NB4 (cell line): ENCODE results near the gene RFTN1.

Experiments
- DNase-seq: peaks from one replicate; pipeline ENCODE4 v3.0.0; 2010; ENCODE audit warnings: low read depth
- H3K4me3 ChIP-seq: one replicate; pipeline ENCODE4 v1.5.1; 2011; ENCODE audit warnings: mild to moderate bottlenecking, low read depth, low read length, moderate library complexity
- CTCF ChIP-seq: IDR thresholded peaks from one replicate; pipeline ENCODE4 v1.5.1; 2012; ENCODE audit warnings: low read depth, low read length
- MAX ChIP-seq: IDR thresholded peaks from 2 replicates; pipeline ENCODE4 v1.6.1; 2011; ENCODE audit warnings: low read depth, low read length
- MYC ChIP-seq: IDR thresholded peaks from 2 replicates; pipeline ENCODE4 v1.6.1; 2011; ENCODE audit warnings: low read depth, low read length
- POLR2A ChIP-seq: IDR thresholded peaks from 2 replicates; pipeline ENCODE4 v1.6.1; 2011; ENCODE audit warnings: mild to moderate bottlenecking; ENCODE audit not compliant: insufficient read length; ENCODE audit errors: extremely low read depth

RFTN1 gene

GRCh38 chr3:16522834-16523233 lies 9.3 kb upstream of the RFTN1 start:
- no peak for DNase-seq
- H3K4me3 ChIP-seq: no peak overlapping the region
- TF ChIP-seq MAX (no peak), POLR2A (no peak)

GRCh38 chr3:16520970-16521881 lies 7.7 kb upstream of the RFTN1 start:
- TF ChIP-seq MYC: no peak
- TF ChIP-seq POLR2A: no peak
- TF ChIP-seq MAX: no peak
- no peak for TF ChIP-seq CTCF
- H3K4me3 ChIP-seq: no peak overlapping the region
- no peak for DNase-seq

GRCh38 chr3:16520241-16520969 lies 6.9 kb upstream of the RFTN1 start:
- TF ChIP-seq CTCF: no peak
- TF ChIP-seq POLR2A: no peak
- no peak for TF ChIP-seq MAX
- no peak for TF ChIP-seq MYC
- H3K4me3 ChIP-seq: no peak overlapping the region
- DNase-seq: no peak

- no peak for DNase-seq
- TF ChIP-seq MYC (no peak), POLR2A (no peak), MAX (no peak), CTCF (no peak)
- no peak overlapping the region for H3K4me3 ChIP-seq
Measured at GRCh38 chr3:16516695-16517481, 3.4 kb upstream of the RFTN1 start.

GRCh38 chr3:16515885-16516420 lies 2.5 kb upstream of the RFTN1 start:
- no peak overlapping the region for H3K4me3 ChIP-seq
- no peak for DNase-seq
- TF ChIP-seq POLR2A: no peak
- no peak for TF ChIP-seq CTCF
- TF ChIP-seq MYC: no peak
- TF ChIP-seq MAX: no peak
